ENCODE measurements around the gene EHMT1.

The EHMT1 gene

GRCh38 chr9:137618105-137619067 is at the start of gene EHMT1:
Gene EHMT1, plus strand, starts transcription at chr9:137619005. Its CDS starts 24 bp downstream, at chr9:137619029.
- peak; percentile 97 for DNase-seq

- no peak for DNase-seq
Measured at GRCh38 chr9:137569609-137570203, 49.1 kb upstream of the EHMT1 start.

GRCh38 chr9:137570566-137570965 is 48.2 kb upstream of the EHMT1 start:
- DNase-seq: no peak

- DNase-seq: no peak
Measured at GRCh38 chr9:137574192-137574591, 44.6 kb upstream of the EHMT1 start.

- no peak for DNase-seq
Measured at GRCh38 chr9:137575364-137575715, 43.5 kb upstream of the EHMT1 start.

GRCh38 chr9:137575716-137576411 is 42.9 kb upstream of the EHMT1 start:
- no peak for DNase-seq

- peak; percentile 99 for DNase-seq
Measured at GRCh38 chr9:137578518-137579258, 40.1 kb upstream of the EHMT1 start, which contains the start of gene DPH7. Gene DPH7, minus strand, starts transcription at chr9:137578925. Its CDS starts 148 bp downstream, at chr9:137578777.

- DNase-seq: no peak
Measured at GRCh38 chr9:137579259-137579604, 39.6 kb upstream of the EHMT1 start.

GRCh38 chr9:137580209-137580953 is 38.4 kb upstream of the EHMT1 start:
- DNase-seq: no peak

GRCh38 chr9:137580954-137581322 is 37.9 kb upstream of the EHMT1 start:
- no peak for DNase-seq

GRCh38 chr9:137581361-137582285 is 37.2 kb upstream of the EHMT1 start:
- no peak for DNase-seq

GRCh38 chr9:137582286-137582860 is 36.4 kb upstream of the EHMT1 start:
- peak; percentile 32 for DNase-seq

GRCh38 chr9:137583347-137583746 is 35.5 kb upstream of the EHMT1 start:
- DNase-seq: no peak

GRCh38 chr9:137583957-137584356 is 34.8 kb upstream of the EHMT1 start:
- no peak for DNase-seq

GRCh38 chr9:137586854-137587253 is 32.0 kb upstream of the EHMT1 start:
- no peak for DNase-seq

GRCh38 chr9:137588311-137588710 is 30.5 kb upstream of the EHMT1 start:
- no peak for DNase-seq

- DNase-seq: no peak
Measured at GRCh38 chr9:137588891-137589290, 29.9 kb upstream of the EHMT1 start.

- DNase-seq: no peak
Measured at GRCh38 chr9:137589441-137590122, 29.2 kb upstream of the EHMT1 start.

- DNase-seq: no peak
Measured at GRCh38 chr9:137590123-137590468, 28.7 kb upstream of the EHMT1 start.

Measured in suppressor macrophage treated with lipopolysaccharide for 4 hours (primary cell).